SK-N-MC (cell line): ENCODE measurements around the gene CYP2D6.

Experiments used
- DNase-seq: peaks from one replicate; pipeline ENCODE4 v3.0.0-alpha.2; 2011; ENCODE audit warnings: low read depth, low spot score
- H3K27ac ChIP-seq: fragments of 200-600 bp; sonication (generic); 2 replicates; pipeline ENCODE4 v1.5.1; 2016; ENCODE audit warnings: mixed run types
- H3K36me3 ChIP-seq: fragments of 200-600 bp; sonication (generic); 2 replicates; pipeline ENCODE4 v1.6.1; 2017; ENCODE audit warnings: antibody characterized with exemption, low read length, mixed read lengths; ENCODE audit not compliant: insufficient read depth
- H3K4me3 ChIP-seq: fragments of 200-600 bp; sonication (generic); 2 replicates; pipeline ENCODE4 v1.5.1; 2016
- H3K9ac ChIP-seq: fragments of 200-600 bp; sonication (generic); 2 replicates; pipeline ENCODE4 v1.8.0; 2017; ENCODE audit warnings: mixed run types, mixed read lengths; ENCODE audit not compliant: insufficient read length
- H3K9me3 ChIP-seq: fragments of 200-600 bp; sonication (generic); 2 replicates; pipeline ENCODE4 v1.6.1; 2017; ENCODE audit warnings: low read depth, mild to moderate bottlenecking, antibody characterized with exemption, low read length, moderate library complexity, mixed read lengths
- EZH2 ChIP-seq: fragments of 200-600 bp; sonication (generic); IDR thresholded peaks from one replicate; pipeline ENCODE4 v1.6.1; 2017; ENCODE audit warnings: antibody characterized with exemption
- FOXP2 ChIP-seq: optimal IDR thresholded peaks from 2 replicates; pipeline ENCODE3; 2011; ENCODE audit warnings: mild to moderate bottlenecking, moderate library complexity; ENCODE audit not compliant: insufficient read depth; ENCODE audit errors: extremely low read length, control extremely low read depth
- POLR2AphosphoS5 ChIP-seq: IDR thresholded peaks from 2 replicates; pipeline ENCODE4 v1.6.1; 2012; ENCODE audit warnings: mild to moderate bottlenecking, low read depth, low read length, borderline replicate concordance

Gene CYP2D6

DNA sequence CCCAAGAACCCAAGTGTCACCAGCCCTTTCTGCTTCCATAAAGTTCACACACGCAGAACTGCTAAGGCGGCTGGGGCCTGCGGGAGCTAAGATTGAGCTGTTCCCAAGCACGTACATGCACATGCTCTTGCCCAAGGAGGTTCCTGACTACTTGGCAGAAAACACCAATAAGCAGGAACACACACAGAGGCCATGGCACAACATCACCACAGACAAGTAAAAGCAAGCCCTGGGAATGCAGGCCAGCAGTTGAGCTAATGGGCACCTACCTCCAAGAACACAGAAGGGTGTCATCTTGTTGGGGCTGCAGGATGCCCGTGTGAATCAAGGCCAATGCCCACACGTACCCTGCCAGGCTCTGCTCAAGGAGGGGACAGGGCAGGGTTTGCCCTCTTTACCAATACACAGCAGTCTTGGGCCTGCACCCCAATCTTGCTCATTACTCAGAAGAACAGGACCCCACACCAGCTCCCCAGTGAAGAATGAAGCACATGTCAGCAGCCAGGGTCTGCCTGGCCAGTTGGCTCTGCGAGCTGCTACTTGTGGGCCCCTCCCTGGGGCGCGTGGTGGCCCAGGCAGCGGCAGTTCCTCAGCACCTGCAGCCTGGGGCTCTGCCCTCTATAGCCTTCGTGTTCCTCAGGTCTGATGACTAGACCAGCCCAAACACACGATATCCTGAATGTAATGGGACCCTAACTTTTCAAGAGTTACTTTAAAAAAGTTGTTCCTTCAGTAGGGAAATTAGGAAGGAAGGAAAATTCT lies 32.3 kb upstream of the CYP2D6 start:
- H3K9ac ChIP-seq = no peak overlapping the region
- DNase-seq = no peak
- no peak for TF ChIP-seq FOXP2
- no peak for TF ChIP-seq EZH2
- TF ChIP-seq POLR2AphosphoS5 = no peak

GRCh38 chr22:42160830-42161696 lies 30.5 kb upstream of the CYP2D6 start:
- H3K36me3 ChIP-seq = peaks cover 2% of the 10 kb centered on the region; the same call in 1 of the 2 replicates
- no peak overlapping the region for H3K27ac ChIP-seq
- no peaks in the 10 kb centered on the region for H3K9me3 ChIP-seq
- TF ChIP-seq FOXP2 (no peak), EZH2 (no peak), POLR2AphosphoS5 (no peak)
- no peak for DNase-seq
- no peak overlapping the region for H3K9ac ChIP-seq
- H3K4me3 ChIP-seq = no peak overlapping the region

More for the DNA sequence above, 32.3 kb upstream of the CYP2D6 start:
- Histone ChIP-seq H3K36me3 (no peaks in the 10 kb centered on the region; the same call in 1 of the 2 replicates), H3K27ac (no peak overlapping the region), H3K9me3 (no peaks in the 10 kb centered on the region), H3K4me3 (no peak overlapping the region)

- no peak overlapping the region for H3K27ac ChIP-seq
- no peak for DNase-seq
Observed at GRCh38 chr22:42160251-42160650, 29.6 kb upstream of the CYP2D6 start.

GRCh38 chr22:42158456-42159132 lies 28.0 kb upstream of the CYP2D6 start:
- DNase-seq = no peak
- H3K36me3 ChIP-seq = peaks cover 5% of the 10 kb centered on the region; the same call in 1 of the 2 replicates
- H3K4me3 ChIP-seq = no peak overlapping the region
- H3K27ac ChIP-seq = no peak overlapping the region
- H3K9ac ChIP-seq = no peak overlapping the region
- H3K9me3 ChIP-seq = no peaks in the 10 kb centered on the region
- TF ChIP-seq FOXP2 (no peak), EZH2 (no peak), POLR2AphosphoS5 (no peak)

More at GRCh38 chr22:42160251-42160650, 29.6 kb upstream of the CYP2D6 start:
- peaks cover 5% of the 10 kb centered on the region; the same call in 1 of the 2 replicates for H3K36me3 ChIP-seq
- H3K9ac ChIP-seq = no peak overlapping the region
- H3K4me3 ChIP-seq = no peak overlapping the region
- TF ChIP-seq FOXP2 = no peak
- TF ChIP-seq EZH2 = no peak
- TF ChIP-seq POLR2AphosphoS5 = no peak
- H3K9me3 ChIP-seq = no peaks in the 10 kb centered on the region

- TF ChIP-seq POLR2AphosphoS5 (no peak), FOXP2 (no peak), EZH2 (no peak)
- Histone ChIP-seq H3K36me3 (peaks cover 5% of the 10 kb centered on the region; the same call in 1 of the 2 replicates), H3K9me3 (no peaks in the 10 kb centered on the region), H3K9ac (no peak overlapping the region), H3K27ac (no peak overlapping the region), H3K4me3 (no peak overlapping the region)
- no peak for DNase-seq
Observed at GRCh38 chr22:42156598-42156997, 26.0 kb upstream of the CYP2D6 start.

GRCh38 chr22:42156121-42156520 lies 25.5 kb upstream of the CYP2D6 start:
- Histone ChIP-seq H3K9me3 (no peaks in the 10 kb centered on the region), H3K36me3 (peaks cover 5% of the 10 kb centered on the region; the same call in 1 of the 2 replicates), H3K27ac (no peak overlapping the region), H3K4me3 (no peak overlapping the region), H3K9ac (no peak overlapping the region)
- no peak for DNase-seq
- no peak for TF ChIP-seq POLR2AphosphoS5
- TF ChIP-seq EZH2 = no peak
- no peak for TF ChIP-seq FOXP2

- TF ChIP-seq POLR2AphosphoS5 = no peak
- no peak for TF ChIP-seq FOXP2
- no peak for TF ChIP-seq EZH2
- Histone ChIP-seq H3K36me3 (peaks cover 5% of the 10 kb centered on the region; the same call in 1 of the 2 replicates), H3K9ac (no peak overlapping the region), H3K9me3 (no peaks in the 10 kb centered on the region), H3K4me3 (no peak overlapping the region), H3K27ac (no peak overlapping the region)
- DNase-seq = no peak
Observed at GRCh38 chr22:42155053-42155543, 24.5 kb upstream of the CYP2D6 start.
